ENCODE data around the gene TMEM45A. TPM values are rescaled to one million over a fixed set of nuclear protein-coding genes. Genes with fewer than 3 reads are reported as not detected.

The TMEM45A gene
- total RNA-seq, 1 experiment from 2014 or later, result 6.6 TPM

DNA sequence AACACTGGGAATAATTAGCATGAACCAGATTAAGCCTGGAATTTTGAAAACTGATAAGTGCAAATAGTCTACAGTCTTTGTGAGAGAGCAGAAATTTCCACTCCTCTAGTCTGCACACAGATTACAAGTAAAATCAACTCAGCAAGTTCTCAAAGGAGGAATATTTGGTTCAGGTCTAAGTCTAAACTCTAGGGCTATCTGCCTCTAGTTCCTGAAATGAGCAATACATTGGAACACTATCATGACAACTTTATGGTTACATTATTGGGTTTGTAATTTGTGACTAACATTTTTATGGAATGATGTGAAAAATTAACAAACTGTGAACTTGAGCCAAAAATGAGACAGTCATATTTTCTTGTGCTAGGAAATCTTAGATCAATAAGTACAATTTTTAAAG, 86.2 kb downstream of the TMEM45A start (continued):
- TF ChIP-seq, protein P1, sequence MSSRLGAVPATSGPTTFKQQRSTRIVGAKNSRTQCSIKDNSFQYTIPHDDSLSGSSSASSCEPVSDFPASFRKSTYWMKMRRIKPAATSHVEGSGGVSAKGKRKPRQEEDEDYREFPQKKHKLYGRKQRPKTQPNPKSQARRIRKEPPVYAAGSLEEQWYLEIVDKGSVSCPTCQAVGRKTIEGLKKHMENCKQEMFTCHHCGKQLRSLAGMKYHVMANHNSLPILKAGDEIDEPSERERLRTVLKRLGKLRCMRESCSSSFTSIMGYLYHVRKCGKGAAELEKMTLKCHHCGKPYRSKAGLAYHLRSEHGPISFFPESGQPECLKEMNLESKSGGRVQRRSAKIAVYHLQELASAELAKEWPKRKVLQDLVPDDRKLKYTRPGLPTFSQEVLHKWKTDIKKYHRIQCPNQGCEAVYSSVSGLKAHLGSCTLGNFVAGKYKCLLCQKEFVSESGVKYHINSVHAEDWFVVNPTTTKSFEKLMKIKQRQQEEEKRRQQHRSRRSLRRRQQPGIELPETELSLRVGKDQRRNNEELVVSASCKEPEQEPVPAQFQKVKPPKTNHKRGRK (CRISPR knock-in tag; IDR thresholded peaks at IDR 0.05; ENCODE audit: borderline replicate concordance), result no peak
- TF ChIP-seq, protein P2, sequence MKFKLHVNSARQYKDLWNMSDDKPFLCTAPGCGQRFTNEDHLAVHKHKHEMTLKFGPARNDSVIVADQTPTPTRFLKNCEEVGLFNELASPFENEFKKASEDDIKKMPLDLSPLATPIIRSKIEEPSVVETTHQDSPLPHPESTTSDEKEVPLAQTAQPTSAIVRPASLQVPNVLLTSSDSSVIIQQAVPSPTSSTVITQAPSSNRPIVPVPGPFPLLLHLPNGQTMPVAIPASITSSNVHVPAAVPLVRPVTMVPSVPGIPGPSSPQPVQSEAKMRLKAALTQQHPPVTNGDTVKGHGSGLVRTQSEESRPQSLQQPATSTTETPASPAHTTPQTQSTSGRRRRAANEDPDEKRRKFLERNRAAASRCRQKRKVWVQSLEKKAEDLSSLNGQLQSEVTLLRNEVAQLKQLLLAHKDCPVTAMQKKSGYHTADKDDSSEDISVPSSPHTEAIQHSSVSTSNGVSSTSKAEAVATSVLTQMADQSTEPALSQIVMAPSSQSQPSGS (CRISPR knock-in tag; IDR thresholded peaks at IDR 0.05; ENCODE audit: borderline replicate concordance, low read depth), result no peak
- TF ChIP-seq JAZF1 (CRISPR knock-in tag; IDR thresholded peaks at IDR 0.05) (no peak), TCF7 (CRISPR knock-in tag; IDR thresholded peaks at IDR 0.05; ENCODE audit: low read depth) (no peak), ZNF121 (CRISPR knock-in tag; IDR thresholded peaks at IDR 0.05) (no peak), MYBL2 (CRISPR knock-in tag; IDR thresholded peaks at IDR 0.05) (no peak), NFYB (CRISPR knock-in tag; conservative IDR thresholded peaks at IDR 0.05; ENCODE audit: low read depth) (no peak), ZNF671 (CRISPR knock-in tag; IDR thresholded peaks at IDR 0.05) (no peak), IRF2 (CRISPR knock-in tag; IDR thresholded peaks at IDR 0.05; ENCODE audit: borderline replicate concordance, low read depth) (no peak), JUN (CRISPR knock-in tag; IDR thresholded peaks at IDR 0.05) (no peak)
- TF ChIP-seq, protein P3, sequence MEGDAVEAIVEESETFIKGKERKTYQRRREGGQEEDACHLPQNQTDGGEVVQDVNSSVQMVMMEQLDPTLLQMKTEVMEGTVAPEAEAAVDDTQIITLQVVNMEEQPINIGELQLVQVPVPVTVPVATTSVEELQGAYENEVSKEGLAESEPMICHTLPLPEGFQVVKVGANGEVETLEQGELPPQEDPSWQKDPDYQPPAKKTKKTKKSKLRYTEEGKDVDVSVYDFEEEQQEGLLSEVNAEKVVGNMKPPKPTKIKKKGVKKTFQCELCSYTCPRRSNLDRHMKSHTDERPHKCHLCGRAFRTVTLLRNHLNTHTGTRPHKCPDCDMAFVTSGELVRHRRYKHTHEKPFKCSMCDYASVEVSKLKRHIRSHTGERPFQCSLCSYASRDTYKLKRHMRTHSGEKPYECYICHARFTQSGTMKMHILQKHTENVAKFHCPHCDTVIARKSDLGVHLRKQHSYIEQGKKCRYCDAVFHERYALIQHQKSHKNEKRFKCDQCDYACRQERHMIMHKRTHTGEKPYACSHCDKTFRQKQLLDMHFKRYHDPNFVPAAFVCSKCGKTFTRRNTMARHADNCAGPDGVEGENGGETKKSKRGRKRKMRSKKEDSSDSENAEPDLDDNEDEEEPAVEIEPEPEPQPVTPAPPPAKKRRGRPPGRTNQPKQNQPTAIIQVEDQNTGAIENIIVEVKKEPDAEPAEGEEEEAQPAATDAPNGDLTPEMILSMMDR (IDR thresholded peaks at IDR 0.05), result no peak

DNA sequence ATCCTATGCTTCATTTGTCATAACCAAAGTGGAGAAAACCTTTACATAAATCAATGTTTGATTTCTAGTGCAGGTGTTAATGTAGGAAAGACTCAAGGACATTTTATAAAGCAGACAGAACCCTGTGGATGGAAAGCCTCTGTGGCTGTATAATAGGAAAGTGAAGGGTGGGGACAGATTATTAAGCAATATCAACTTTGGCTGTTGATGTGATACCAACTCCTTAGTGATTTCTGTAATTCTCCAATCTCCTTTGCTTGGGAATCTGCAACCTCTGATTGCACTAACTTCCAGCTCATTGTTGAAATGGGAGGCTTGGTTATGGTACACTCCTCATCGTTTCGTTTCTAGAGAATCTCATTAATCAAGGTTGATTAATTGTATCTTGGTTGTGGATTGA, 87.7 kb downstream of the TMEM45A start:
- Mint-ChIP-seq H3K36me3 (peaks cover 4% of the 10 kb centered on the region; the same call in 1 of the 2 replicates), H3K27me3 (ENCODE audit: low read depth) (no peaks in the 10 kb centered on the region), H3K4me3 (no peak overlapping the region), H3K9me3 (peaks cover 14% of the 10 kb centered on the region), H3K27ac (no peak overlapping the region), H3K4me1 (peaks cover 14% of the 10 kb centered on the region)
- TF ChIP-seq TEAD1 (CRISPR knock-in tag; IDR thresholded peaks at IDR 0.05) (no peak), TEAD4 (CRISPR knock-in tag; IDR thresholded peaks at IDR 0.05) (no peak), IRF2 (CRISPR knock-in tag; IDR thresholded peaks at IDR 0.05; ENCODE audit: borderline replicate concordance, low read depth) (no peak), GRHL2 (CRISPR knock-in tag; IDR thresholded peaks at IDR 0.05; ENCODE audit: insufficient replicate concordance, severe bottlenecking) (no peak), ZNF416 (CRISPR knock-in tag; IDR thresholded peaks at IDR 0.05) (no peak), PRRX2 (CRISPR knock-in tag; IDR thresholded peaks at IDR 0.05) (no peak)
- TF ChIP-seq, protein P4, sequence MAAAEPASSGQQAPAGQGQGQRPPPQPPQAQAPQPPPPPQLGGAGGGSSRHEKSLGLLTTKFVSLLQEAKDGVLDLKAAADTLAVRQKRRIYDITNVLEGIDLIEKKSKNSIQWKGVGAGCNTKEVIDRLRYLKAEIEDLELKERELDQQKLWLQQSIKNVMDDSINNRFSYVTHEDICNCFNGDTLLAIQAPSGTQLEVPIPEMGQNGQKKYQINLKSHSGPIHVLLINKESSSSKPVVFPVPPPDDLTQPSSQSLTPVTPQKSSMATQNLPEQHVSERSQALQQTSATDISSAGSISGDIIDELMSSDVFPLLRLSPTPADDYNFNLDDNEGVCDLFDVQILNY (CRISPR knock-in tag; IDR thresholded peaks at IDR 0.05), result no peak
- TF ChIP-seq, protein P5, sequence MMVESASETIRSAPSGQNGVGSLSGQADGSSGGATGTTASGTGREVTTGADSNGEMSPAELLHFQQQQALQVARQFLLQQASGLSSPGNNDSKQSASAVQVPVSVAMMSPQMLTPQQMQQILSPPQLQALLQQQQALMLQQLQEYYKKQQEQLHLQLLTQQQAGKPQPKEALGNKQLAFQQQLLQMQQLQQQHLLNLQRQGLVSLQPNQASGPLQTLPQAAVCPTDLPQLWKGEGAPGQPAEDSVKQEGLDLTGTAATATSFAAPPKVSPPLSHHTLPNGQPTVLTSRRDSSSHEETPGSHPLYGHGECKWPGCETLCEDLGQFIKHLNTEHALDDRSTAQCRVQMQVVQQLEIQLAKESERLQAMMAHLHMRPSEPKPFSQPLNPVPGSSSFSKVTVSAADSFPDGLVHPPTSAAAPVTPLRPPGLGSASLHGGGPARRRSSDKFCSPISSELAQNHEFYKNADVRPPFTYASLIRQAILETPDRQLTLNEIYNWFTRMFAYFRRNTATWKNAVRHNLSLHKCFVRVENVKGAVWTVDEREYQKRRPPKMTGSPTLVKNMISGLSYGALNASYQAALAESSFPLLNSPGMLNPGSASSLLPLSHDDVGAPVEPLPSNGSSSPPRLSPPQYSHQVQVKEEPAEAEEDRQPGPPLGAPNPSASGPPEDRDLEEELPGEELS (CRISPR knock-in tag; IDR thresholded peaks at IDR 0.05), result no peak
- TF ChIP-seq, protein P6, sequence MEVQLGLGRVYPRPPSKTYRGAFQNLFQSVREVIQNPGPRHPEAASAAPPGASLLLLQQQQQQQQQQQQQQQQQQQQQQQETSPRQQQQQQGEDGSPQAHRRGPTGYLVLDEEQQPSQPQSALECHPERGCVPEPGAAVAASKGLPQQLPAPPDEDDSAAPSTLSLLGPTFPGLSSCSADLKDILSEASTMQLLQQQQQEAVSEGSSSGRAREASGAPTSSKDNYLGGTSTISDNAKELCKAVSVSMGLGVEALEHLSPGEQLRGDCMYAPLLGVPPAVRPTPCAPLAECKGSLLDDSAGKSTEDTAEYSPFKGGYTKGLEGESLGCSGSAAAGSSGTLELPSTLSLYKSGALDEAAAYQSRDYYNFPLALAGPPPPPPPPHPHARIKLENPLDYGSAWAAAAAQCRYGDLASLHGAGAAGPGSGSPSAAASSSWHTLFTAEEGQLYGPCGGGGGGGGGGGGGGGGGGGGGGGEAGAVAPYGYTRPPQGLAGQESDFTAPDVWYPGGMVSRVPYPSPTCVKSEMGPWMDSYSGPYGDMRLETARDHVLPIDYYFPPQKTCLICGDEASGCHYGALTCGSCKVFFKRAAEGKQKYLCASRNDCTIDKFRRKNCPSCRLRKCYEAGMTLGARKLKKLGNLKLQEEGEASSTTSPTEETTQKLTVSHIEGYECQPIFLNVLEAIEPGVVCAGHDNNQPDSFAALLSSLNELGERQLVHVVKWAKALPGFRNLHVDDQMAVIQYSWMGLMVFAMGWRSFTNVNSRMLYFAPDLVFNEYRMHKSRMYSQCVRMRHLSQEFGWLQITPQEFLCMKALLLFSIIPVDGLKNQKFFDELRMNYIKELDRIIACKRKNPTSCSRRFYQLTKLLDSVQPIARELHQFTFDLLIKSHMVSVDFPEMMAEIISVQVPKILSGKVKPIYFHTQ (CRISPR knock-in tag; IDR thresholded peaks at IDR 0.05), result no peak
- no peak for DNase-seq (ENCODE audit: low spot score)
- ChIA-PET CTCF (interaction anchor here (1.1 to 1.7 kb wide), 2 partner anchors 10 to 118 kb away, joined by 4 to 7 read pairs; no protein-coding TSS in a partner anchor), POLR2A (no interaction called here)
- ATAC-seq, result no peak
